ENCODE measurements around the gene RBM14.

DNA sequence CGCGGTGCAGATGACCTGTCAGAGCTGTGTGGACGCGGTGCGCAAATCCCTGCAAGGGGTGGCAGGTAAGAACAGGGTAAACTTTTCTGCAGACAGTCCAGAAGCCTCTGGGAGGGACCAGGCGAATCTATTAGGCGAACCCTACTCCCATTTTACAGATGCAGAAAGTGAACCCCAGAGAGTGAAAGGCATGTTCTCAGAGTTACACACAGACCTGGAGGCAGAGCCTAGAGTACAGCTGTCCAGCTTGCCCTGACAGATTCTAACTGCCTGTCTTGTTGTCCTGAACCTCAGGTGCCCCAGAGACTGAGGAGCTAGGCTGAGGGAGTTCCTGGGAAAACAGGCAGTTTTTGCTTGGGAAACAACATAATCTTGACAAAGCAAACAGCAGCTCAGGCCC lies 22.8 kb upstream of the RBM14 start:
- TF ChIP-seq, protein P1, sequence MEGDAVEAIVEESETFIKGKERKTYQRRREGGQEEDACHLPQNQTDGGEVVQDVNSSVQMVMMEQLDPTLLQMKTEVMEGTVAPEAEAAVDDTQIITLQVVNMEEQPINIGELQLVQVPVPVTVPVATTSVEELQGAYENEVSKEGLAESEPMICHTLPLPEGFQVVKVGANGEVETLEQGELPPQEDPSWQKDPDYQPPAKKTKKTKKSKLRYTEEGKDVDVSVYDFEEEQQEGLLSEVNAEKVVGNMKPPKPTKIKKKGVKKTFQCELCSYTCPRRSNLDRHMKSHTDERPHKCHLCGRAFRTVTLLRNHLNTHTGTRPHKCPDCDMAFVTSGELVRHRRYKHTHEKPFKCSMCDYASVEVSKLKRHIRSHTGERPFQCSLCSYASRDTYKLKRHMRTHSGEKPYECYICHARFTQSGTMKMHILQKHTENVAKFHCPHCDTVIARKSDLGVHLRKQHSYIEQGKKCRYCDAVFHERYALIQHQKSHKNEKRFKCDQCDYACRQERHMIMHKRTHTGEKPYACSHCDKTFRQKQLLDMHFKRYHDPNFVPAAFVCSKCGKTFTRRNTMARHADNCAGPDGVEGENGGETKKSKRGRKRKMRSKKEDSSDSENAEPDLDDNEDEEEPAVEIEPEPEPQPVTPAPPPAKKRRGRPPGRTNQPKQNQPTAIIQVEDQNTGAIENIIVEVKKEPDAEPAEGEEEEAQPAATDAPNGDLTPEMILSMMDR (IDR thresholded peaks at IDR 0.05): no peak
- no peak for TF ChIP-seq POLR2A (IDR thresholded peaks at IDR 0.05)
- no peak for TF ChIP-seq EP300 (IDR thresholded peaks at IDR 0.05)
- TF ChIP-seq POLR2AphosphoS5 (IDR thresholded peaks at IDR 0.05): no peak

Measured in sigmoid colon (tissue), 4 donors.